Neutrophil (primary cell): ENCODE data around the gene TBCCD1.
"Not testable (repeated sequence)": the region's sequence is repeated elsewhere in the genome, so short reads cannot be mapped to it uniquely, and the experiment has no call there.

Experiments used
- H3K27ac ChIP-seq: fragments of 200-600 bp; sonication (generic); 2 replicates; pipeline ENCODE4 v1.5.1; 2016; ENCODE audit warnings: mild to moderate bottlenecking, moderate library complexity
- H3K27me3 ChIP-seq: fragments of 200-600 bp; sonication (generic); 2 replicates; pipeline ENCODE4 v1.6.0; 2016; ENCODE audit warnings: mild to moderate bottlenecking
- H3K36me3 ChIP-seq: fragments of 200-600 bp; sonication (generic); 2 replicates; pipeline ENCODE4 v1.5.1; 2017
- H3K4me1 ChIP-seq, 2 experiments: fragments of 200-600 bp in 1 of 2; sonication (generic) in 1 of 2; 1 replicate in 1 of 2; 2 replicates in 1 of 2; pipeline versions ENCODE4 v1.5.1 to v1.6.1; 2013 to 2016; ENCODE audit warnings: low read depth in 1 of 2, low read length in 1 of 2, mild to moderate bottlenecking in 1 of 2, moderate library complexity in 1 of 2; ENCODE audit not compliant: control insufficient read depth in 1 of 2, insufficient read depth in 1 of 2
- H3K4me3 ChIP-seq, 2 experiments: fragments of 200-600 bp in 1 of 2; sonication (generic) in 1 of 2; 1 replicate in 1 of 2; 2 replicates in 1 of 2; pipeline ENCODE4 v1.5.1; 2013 to 2016; ENCODE audit warnings: low read depth in 1 of 2, low read length in 1 of 2, mild to moderate bottlenecking in 1 of 2, moderate library complexity in 1 of 2
- H3K9me3 ChIP-seq: fragments of 200-600 bp; sonication (generic); 2 replicates; pipeline ENCODE4 v1.5.1; 2016
- CTCF ChIP-seq: fragments of 200-600 bp; sonication (generic); IDR thresholded peaks from 2 replicates; pipeline ENCODE4 v1.5.1; 2016; ENCODE audit warnings: antibody characterized with exemption

Gene TBCCD1

GRCh38 chr3:186532598-186533072 lies 34.5 kb downstream of the TBCCD1 start:
- H3K9me3 ChIP-seq = no peaks in the 10 kb centered on the region
- no peak overlapping the region for H3K4me3 ChIP-seq
- TF ChIP-seq CTCF = no peak
- H3K4me1 ChIP-seq = no peaks in the 10 kb centered on the region
- no peaks in the 10 kb centered on the region for H3K36me3 ChIP-seq
- no peaks in the 10 kb centered on the region for H3K27me3 ChIP-seq
- no peak overlapping the region for H3K27ac ChIP-seq

GRCh38 chr3:186531694-186532093 lies 35.4 kb downstream of the TBCCD1 start:
- H3K4me3 ChIP-seq, H3K9me3 ChIP-seq, H3K27me3 ChIP-seq, H3K36me3 ChIP-seq, H3K27ac ChIP-seq, H3K4me1 ChIP-seq: not testable (repeated sequence)

- Histone ChIP-seq H3K4me1 (no peaks in the 10 kb centered on the region), H3K4me3 (no peak overlapping the region), H3K9me3 (no peaks in the 10 kb centered on the region), H3K36me3 (no peaks in the 10 kb centered on the region), H3K27ac (no peak overlapping the region), H3K27me3 (no peaks in the 10 kb centered on the region)
- TF ChIP-seq CTCF = no peak
These were observed 36.7 kb downstream of the TBCCD1 start for GRCh38 chr3:186530415-186530814.

- Histone ChIP-seq H3K4me1 (no peaks in the 10 kb centered on the region), H3K4me3 (no peak overlapping the region), H3K27me3 (no peaks in the 10 kb centered on the region), H3K9me3 (no peaks in the 10 kb centered on the region), H3K27ac (no peak overlapping the region), H3K36me3 (no peaks in the 10 kb centered on the region)
- TF ChIP-seq CTCF = no peak
These were observed 37.7 kb downstream of the TBCCD1 start for GRCh38 chr3:186529201-186529999.

GRCh38 chr3:186526256-186526606 lies 40.9 kb downstream of the TBCCD1 start:
- Histone ChIP-seq H3K4me1 (no peaks in the 10 kb centered on the region), H3K9me3 (no peaks in the 10 kb centered on the region), H3K36me3 (no peaks in the 10 kb centered on the region), H3K27me3 (no peaks in the 10 kb centered on the region), H3K4me3 (no peak overlapping the region), H3K27ac (no peak overlapping the region)
- TF ChIP-seq CTCF = no peak

- no peak overlapping the region for H3K4me3 ChIP-seq
- no peaks in the 10 kb centered on the region for H3K36me3 ChIP-seq
- H3K9me3 ChIP-seq = no peaks in the 10 kb centered on the region
- H3K27ac ChIP-seq = no peak overlapping the region
- no peak for TF ChIP-seq CTCF
- no peaks in the 10 kb centered on the region for H3K4me1 ChIP-seq
- H3K27me3 ChIP-seq = no peaks in the 10 kb centered on the region
These were observed 41.5 kb downstream of the TBCCD1 start for GRCh38 chr3:186525369-186526255.
